BLaER1 treated with 17β-estradiol and CSF1 and Interleukin-3, amounts not matched to agents 10 nM and 100 nM (cell line): Measurements from ENCODE around the gene STAT6.

Experiments
- H3K27ac ChIP-seq, 11 experiments: shearing (Covaris generic); formaldehyde crosslinking; 2 replicates each; pipeline ENCODE4 v1.8.1; 2022
- H3K27me3 ChIP-seq, 11 experiments: shearing (Covaris generic); formaldehyde crosslinking; 2 replicates each; pipeline ENCODE4 v1.8.1; 2022
- H3K36me3 ChIP-seq, 11 experiments: shearing (Covaris generic); formaldehyde crosslinking; 2 replicates each; pipeline ENCODE4 v1.8.1; 2022
- H3K4me1 ChIP-seq, 10 experiments: shearing (Covaris generic); formaldehyde crosslinking; 2 replicates each; pipeline ENCODE4 v1.8.1; 2022
- H3K4me2 ChIP-seq, 11 experiments: shearing (Covaris generic); formaldehyde crosslinking; 2 replicates each; pipeline ENCODE4 v1.8.1; 2022
- H3K4me3 ChIP-seq, 10 experiments: shearing (Covaris generic); formaldehyde crosslinking; 2 replicates each; pipeline ENCODE4 v1.8.1; 2022
- H3K9ac ChIP-seq, 11 experiments: shearing (Covaris generic); formaldehyde crosslinking; 2 replicates each; pipeline ENCODE4 v1.8.1; 2022
- H3K9me3 ChIP-seq, 11 experiments: shearing (Covaris generic); formaldehyde crosslinking; replicated peaks in 1 of 11; 2 replicates each; pipeline ENCODE4 v1.8.1; 2022
- H4K20me1 ChIP-seq, 11 experiments: shearing (Covaris generic); formaldehyde crosslinking; 2 replicates each; pipeline ENCODE4 v1.8.1; 2022
- Cebpa-rat ChIP-seq, 11 experiments: shearing (Covaris generic); IDR thresholded peaks; 2 replicates each; pipeline ENCODE4 v1.8.1; 2022

The STAT6 gene

GRCh38 chr12:57149245-57149900 lies 38.2 kb upstream of the STAT6 start:
- Histone ChIP-seq H3K9ac (peak overlapping the region; percentile 33 to 80 (median 76); a peak in 21 of 22 replicates), H3K4me1 (peaks cover 40 to 100% (median 96%) of the 10 kb centered on the region in 10 experiments), H3K4me2 (peak overlapping the region; percentile 25 to 99 (median 96); a peak in 21 of 22 replicates), H3K36me3 (peaks cover 9 to 90% (median 28%) of the 10 kb centered on the region in 11 experiments; a peak in 19 of 22 replicates), H3K4me3 (peak overlapping the region in 7 of 10 experiments; percentile 29 to 63 (median 44); a peak in 13 of 20 replicates), H3K9me3 (no peaks in the 10 kb centered on the region), H3K27ac (peak overlapping the region; percentile 58 to 91 (median 85)), H3K27me3 (no peaks in the 10 kb centered on the region), H4K20me1 (peaks cover 0 to 31% (median 0%) of the 10 kb centered on the region in 11 experiments; a peak in 5 of 22 replicates)
- TF ChIP-seq Cebpa-rat (IDR thresholded peaks at IDR 0.05) = no peak

- H3K27ac ChIP-seq = peak overlapping the region; percentile 58 to 91 (median 85)
- peaks cover 40 to 100% (median 92%) of the 10 kb centered on the region in 10 experiments for H3K4me1 ChIP-seq
- H3K36me3 ChIP-seq = peaks cover 9 to 90% (median 31%) of the 10 kb centered on the region in 11 experiments; a peak in 19 of 22 replicates
- peak overlapping the region; percentile 33 to 80 (median 76); a peak in 21 of 22 replicates for H3K9ac ChIP-seq
- peak overlapping the region; percentile 69 to 99 (median 96); a peak in 21 of 22 replicates for H3K4me2 ChIP-seq
- peaks cover 0 to 38% (median 0%) of the 10 kb centered on the region in 11 experiments; a peak in 5 of 22 replicates for H4K20me1 ChIP-seq
- TF ChIP-seq Cebpa-rat (IDR thresholded peaks at IDR 0.05) = peak; percentile 48 to 94 (median 91); a peak in 20 of 22 replicates
- no peaks in the 10 kb centered on the region for H3K9me3 ChIP-seq
- no peaks in the 10 kb centered on the region for H3K27me3 ChIP-seq
- H3K4me3 ChIP-seq = peak overlapping the region in 7 of 10 experiments; percentile 29 to 63 (median 44); a peak in 12 of 20 replicates
Observed at GRCh38 chr12:57148469-57149244, 37.5 kb upstream of the STAT6 start.

DNA sequence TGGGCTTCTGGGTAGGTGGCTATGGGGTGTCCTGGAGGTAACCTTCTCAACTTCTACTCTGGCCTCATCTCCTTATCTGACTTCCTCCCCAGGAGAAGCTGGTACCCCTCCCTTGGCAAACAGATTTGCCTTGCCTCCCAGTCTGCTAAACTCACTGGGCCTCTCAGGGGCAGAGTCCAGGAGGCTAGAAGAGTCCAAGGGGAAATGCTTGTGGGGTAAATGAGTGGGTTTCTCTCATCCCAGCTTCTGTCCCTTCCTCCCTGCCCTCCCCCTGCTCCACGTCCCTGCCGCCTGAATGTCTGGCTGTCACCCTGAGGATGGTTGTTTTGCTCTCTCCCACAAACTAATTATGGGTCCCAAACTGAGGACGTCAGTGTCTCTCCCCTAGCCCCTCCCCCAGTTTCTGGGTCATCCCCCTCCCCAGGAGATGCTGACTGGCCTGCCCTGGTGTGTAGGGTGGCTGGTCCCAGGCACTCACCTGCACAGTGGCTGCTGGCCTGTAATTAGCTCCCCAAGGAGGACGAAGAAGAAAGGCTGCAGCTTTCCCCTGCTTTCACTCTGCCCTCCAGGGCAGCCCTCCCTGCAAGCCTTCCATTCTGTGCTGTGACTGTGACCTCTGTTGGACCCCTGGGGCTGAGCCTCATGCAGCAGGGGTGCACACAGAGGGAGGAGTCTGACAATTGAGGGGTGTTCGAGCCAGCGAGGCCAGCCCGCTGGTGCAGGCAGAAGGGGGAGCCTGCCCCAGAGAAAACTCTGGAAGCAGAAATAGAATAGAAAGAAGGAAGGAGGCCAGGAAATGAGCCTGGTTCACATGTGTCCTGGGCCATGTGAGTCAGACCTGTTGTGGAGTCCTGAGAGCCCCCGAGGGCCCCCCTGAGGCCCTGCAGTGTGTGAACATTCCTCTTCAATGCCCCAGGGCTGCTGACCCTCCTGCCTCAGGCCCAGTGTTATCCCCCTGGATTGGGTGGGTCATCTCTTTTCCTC lies 36.1 kb upstream of the STAT6 start, which contains the start of gene LRP1-AS:
Gene LRP1-AS, minus strand, starts transcription at position 659 of the 984 bp plus-strand sequence.
- Histone ChIP-seq H3K9ac (peak within 1 kb of the TSS; percentile 23 to 80 (median 76); a peak in 21 of 22 replicates), H3K27me3 (no peaks in the 10 kb centered on the region), H3K4me1 (peaks cover 51 to 100% (median 92%) of the 10 kb centered on the region in 10 experiments), H3K9me3 (no peaks in the 10 kb centered on the region), H4K20me1 (peaks cover 0 to 52% (median 0%) of the 10 kb centered on the region in 11 experiments; a peak in 6 of 22 replicates), H3K27ac (peak within 1 kb of the TSS; percentile 34 to 91 (median 85); a peak in 20 of 22 replicates), H3K4me3 (peak within 1 kb of the TSS in 6 of 10 experiments; percentile 30 to 63 (median 44); a peak in 10 of 20 replicates), H3K36me3 (peaks cover 9 to 94% (median 37%) of the 10 kb centered on the region in 11 experiments; a peak in 19 of 22 replicates), H3K4me2 (peak within 1 kb of the TSS; percentile 69 to 99 (median 96))
- TF ChIP-seq Cebpa-rat (IDR thresholded peaks at IDR 0.05) = no peak

GRCh38 chr12:57146092-57146491 lies 34.9 kb upstream of the STAT6 start:
- Histone ChIP-seq H4K20me1 (peaks cover 0 to 64% (median 0%) of the 10 kb centered on the region in 11 experiments; a peak in 6 of 22 replicates), H3K9me3 (no peaks in the 10 kb centered on the region), H3K4me1 (peaks cover 51 to 100% (median 84%) of the 10 kb centered on the region in 10 experiments), H3K36me3 (peaks cover 19 to 94% (median 49%) of the 10 kb centered on the region in 11 experiments; a peak in 19 of 22 replicates), H3K4me2 (peak overlapping the region; percentile 1 to 99 (median 96); a peak in 20 of 22 replicates), H3K4me3 (peak overlapping the region in 3 of 10 experiments; percentile 21 to 54 (median 42); a peak in 1 of 20 replicates), H3K27me3 (no peaks in the 10 kb centered on the region), H3K9ac (peak overlapping the region in 6 of 11 experiments; percentile 49 to 80 (median 74); a peak in 9 of 22 replicates), H3K27ac (peak overlapping the region in 9 of 11 experiments; percentile 63 to 91 (median 86); a peak in 16 of 22 replicates)
- TF ChIP-seq Cebpa-rat (IDR thresholded peaks at IDR 0.05) = no peak

DNA sequence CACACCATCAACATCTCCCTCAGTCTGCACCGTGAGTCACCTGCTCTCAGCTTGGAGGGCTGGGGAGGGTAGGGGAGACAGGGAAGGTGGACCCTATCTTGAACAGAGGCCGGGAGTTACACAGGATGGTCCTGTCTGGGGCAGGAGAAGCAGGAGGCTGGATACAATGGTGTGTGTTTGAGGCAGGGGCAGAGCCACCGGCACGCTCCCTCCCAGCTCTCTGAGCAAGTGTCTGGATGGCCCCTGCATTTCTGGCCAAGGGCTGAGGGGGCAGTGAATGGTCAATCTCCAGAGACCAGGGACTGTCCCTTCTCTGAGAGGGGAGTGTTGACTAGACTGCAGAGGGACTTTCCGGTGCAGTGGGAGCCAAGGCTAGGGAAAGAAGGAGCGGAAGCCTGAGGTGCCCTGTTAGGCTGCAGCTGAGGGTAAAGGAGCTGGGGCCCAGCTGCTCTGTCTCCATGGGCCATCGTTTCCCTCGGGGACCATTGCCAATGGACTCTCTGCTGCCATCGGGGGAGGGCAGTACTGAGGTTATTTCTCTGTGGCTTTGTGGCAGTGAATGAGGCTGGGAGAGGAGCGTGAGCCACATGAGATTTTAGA lies 34.4 kb upstream of the STAT6 start:
- H3K4me1 ChIP-seq = peaks cover 51 to 97% (median 79%) of the 10 kb centered on the region in 10 experiments
- peak overlapping the region; percentile 1 to 99 (median 96); a peak in 20 of 22 replicates for H3K4me2 ChIP-seq
- peaks cover 0 to 69% (median 0%) of the 10 kb centered on the region in 11 experiments; a peak in 6 of 22 replicates for H4K20me1 ChIP-seq
- no peaks in the 10 kb centered on the region for H3K9me3 ChIP-seq
- TF ChIP-seq Cebpa-rat (IDR thresholded peaks at IDR 0.05) = no peak
- 0 out of 20 replicates have a peak overlapping the region, but pooled peaks of 1 of the 10 experiments have one; percentile 5 for H3K4me3 ChIP-seq
- no peaks in the 10 kb centered on the region for H3K27me3 ChIP-seq
- peaks cover 21 to 94% (median 51%) of the 10 kb centered on the region in 11 experiments; a peak in 19 of 22 replicates for H3K36me3 ChIP-seq
- H3K27ac ChIP-seq = peak overlapping the region in 8 of 11 experiments; percentile 23 to 91 (median 88); a peak in 11 of 22 replicates
- H3K9ac ChIP-seq = peak overlapping the region in 8 of 11 experiments; percentile 12 to 79 (median 36); a peak in 10 of 22 replicates

- Histone ChIP-seq H3K4me2 (peak overlapping the region; percentile 1 to 42 (median 29); a peak in 14 of 22 replicates), H3K9me3 (no peaks in the 10 kb centered on the region), H4K20me1 (peaks cover 0 to 90% (median 0%) of the 10 kb centered on the region in 11 experiments; a peak in 7 of 22 replicates), H3K4me1 (peaks cover 42 to 96% (median 70%) of the 10 kb centered on the region in 10 experiments), H3K4me3 (no peak overlapping the region), H3K9ac (peak overlapping the region in 6 of 11 experiments; percentile 9 to 64 (median 16); a peak in 3 of 22 replicates), H3K36me3 (peaks cover 21 to 100% (median 67%) of the 10 kb centered on the region in 11 experiments; a peak in 19 of 22 replicates), H3K27me3 (no peaks in the 10 kb centered on the region), H3K27ac (peak overlapping the region in 4 of 11 experiments; percentile 4 to 38 (median 31); a peak in 3 of 22 replicates)
- TF ChIP-seq Cebpa-rat (IDR thresholded peaks at IDR 0.05) = no peak
Observed at GRCh38 chr12:57143454-57143853, 32.3 kb upstream of the STAT6 start.

- H3K36me3 ChIP-seq = peaks cover 21 to 100% (median 67%) of the 10 kb centered on the region in 11 experiments; a peak in 19 of 22 replicates
- peaks cover 0 to 97% (median 0%) of the 10 kb centered on the region in 11 experiments; a peak in 7 of 22 replicates for H4K20me1 ChIP-seq
- peaks cover 35 to 96% (median 66%) of the 10 kb centered on the region in 10 experiments for H3K4me1 ChIP-seq
- no peaks in the 10 kb centered on the region for H3K27me3 ChIP-seq
- TF ChIP-seq Cebpa-rat (IDR thresholded peaks at IDR 0.05) = no peak
- no peaks in the 10 kb centered on the region for H3K9me3 ChIP-seq
- H3K9ac ChIP-seq = peak overlapping the region in 6 of 11 experiments; percentile 9 to 64 (median 16); a peak in 5 of 22 replicates
- H3K4me3 ChIP-seq = no peak overlapping the region
- H3K4me2 ChIP-seq = peak overlapping the region in 10 of 11 experiments; percentile 1 to 42 (median 30); a peak in 13 of 22 replicates
- peak overlapping the region in 5 of 11 experiments; percentile 3 to 38 (median 26); a peak in 5 of 22 replicates for H3K27ac ChIP-seq
Observed at GRCh38 chr12:57142727-57143126, 31.6 kb upstream of the STAT6 start.
